Suprapubic skin (tissue), 4 donors: ENCODE data around the gene TMC2.

Experiments
- EP300 ChIP-seq: sonication (generic); formaldehyde crosslinking; IDR thresholded peaks from one replicate; pipeline ENCODE4 v1.6.1; 2017; ENCODE audit warnings: antibody characterized with exemption
- POLR2A ChIP-seq, 2 donors: fragments of 450-650 bp; IDR thresholded peaks; one replicate each; pipeline ENCODE4 v1.6.1; 2017; ENCODE audit warnings: antibody characterized with exemption in 2 of 2, mild to moderate bottlenecking in 2 of 2, moderate library complexity in 2 of 2
- POLR2AphosphoS5 ChIP-seq, 3 donors: sonication (generic); formaldehyde crosslinking; IDR thresholded peaks; one replicate each; pipeline ENCODE4 v1.6.1; 2017; ENCODE audit warnings: antibody characterized with exemption in 3 of 3
- TF ChIP-seq, protein P1 (sequence below), 2 donors: fragments of 200-600 bp in 1 of 2; fragments of 450-650 bp in 1 of 2; sonication (generic) in 1 of 2; IDR thresholded peaks; one replicate each; pipeline ENCODE4 v1.5.1; 2016 to 2019; ENCODE audit warnings: antibody characterized with exemption in 2 of 2, mild to moderate bottlenecking in 1 of 2, moderate library complexity in 1 of 2

GRCh38 chr20:2559279-2559626, 22.9 kb downstream of the TMC2 start:
- TF ChIP-seq, protein P1, sequence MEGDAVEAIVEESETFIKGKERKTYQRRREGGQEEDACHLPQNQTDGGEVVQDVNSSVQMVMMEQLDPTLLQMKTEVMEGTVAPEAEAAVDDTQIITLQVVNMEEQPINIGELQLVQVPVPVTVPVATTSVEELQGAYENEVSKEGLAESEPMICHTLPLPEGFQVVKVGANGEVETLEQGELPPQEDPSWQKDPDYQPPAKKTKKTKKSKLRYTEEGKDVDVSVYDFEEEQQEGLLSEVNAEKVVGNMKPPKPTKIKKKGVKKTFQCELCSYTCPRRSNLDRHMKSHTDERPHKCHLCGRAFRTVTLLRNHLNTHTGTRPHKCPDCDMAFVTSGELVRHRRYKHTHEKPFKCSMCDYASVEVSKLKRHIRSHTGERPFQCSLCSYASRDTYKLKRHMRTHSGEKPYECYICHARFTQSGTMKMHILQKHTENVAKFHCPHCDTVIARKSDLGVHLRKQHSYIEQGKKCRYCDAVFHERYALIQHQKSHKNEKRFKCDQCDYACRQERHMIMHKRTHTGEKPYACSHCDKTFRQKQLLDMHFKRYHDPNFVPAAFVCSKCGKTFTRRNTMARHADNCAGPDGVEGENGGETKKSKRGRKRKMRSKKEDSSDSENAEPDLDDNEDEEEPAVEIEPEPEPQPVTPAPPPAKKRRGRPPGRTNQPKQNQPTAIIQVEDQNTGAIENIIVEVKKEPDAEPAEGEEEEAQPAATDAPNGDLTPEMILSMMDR (IDR thresholded peaks at IDR 0.05) = no peak
- TF ChIP-seq POLR2AphosphoS5 (IDR thresholded peaks at IDR 0.05) (no peak), POLR2A (IDR thresholded peaks at IDR 0.05) (no peak), EP300 (no peak)
